GM13977 (cell line): Measurements from ENCODE around the gene SPRED2.
A peak's percentile ranks its signal among the peaks of the same experiment; 100 is the strongest.

Experiments used
- DNase-seq: peaks from one replicate; pipeline ENCODE4 v3.0.0; 2012; ENCODE audit warnings: low spot score
- in situ Hi-C: fragments of 300-500 bp; cut with MboI; formaldehyde crosslinking; loops from one replicate; pipeline ENCODE4 v1.12.0; 2022; ENCODE audit warnings: low sequenced_read_pairs, low pct_unique_long_range_greater_than_20kb, mixed read lengths, inconsistent platforms; ENCODE audit not compliant: unreplicated experiment
- TF ChIP-seq, protein P1 (sequence below): IDR thresholded peaks from 2 replicates; pipeline ENCODE4 v1.5.1; 2012; ENCODE audit warnings: mild to moderate bottlenecking, control low read depth; ENCODE audit not compliant: insufficient read depth; ENCODE audit errors: extremely low read depth, missing control alignments

SPRED2 gene

DNA sequence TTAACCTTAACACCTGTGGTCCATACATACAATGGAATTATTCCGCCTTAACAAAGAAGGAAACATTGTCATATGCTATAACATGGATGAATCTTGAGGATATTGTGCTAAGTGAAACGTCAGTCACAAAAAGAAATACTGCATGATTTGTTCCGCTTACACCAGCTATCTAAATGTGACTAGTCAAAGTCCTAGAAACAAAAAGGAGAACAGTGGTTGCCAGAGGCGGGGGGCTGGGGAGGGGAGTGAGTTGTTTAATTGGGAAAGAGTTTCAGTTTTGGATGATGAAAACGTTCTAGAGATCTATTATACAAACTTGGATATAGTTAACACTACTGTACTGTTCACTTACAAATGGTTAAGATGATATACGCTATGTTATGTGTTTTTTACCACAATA lies 72.0 kb downstream of the SPRED2 start:
- no peak for DNase-seq
- TF ChIP-seq, protein P1, sequence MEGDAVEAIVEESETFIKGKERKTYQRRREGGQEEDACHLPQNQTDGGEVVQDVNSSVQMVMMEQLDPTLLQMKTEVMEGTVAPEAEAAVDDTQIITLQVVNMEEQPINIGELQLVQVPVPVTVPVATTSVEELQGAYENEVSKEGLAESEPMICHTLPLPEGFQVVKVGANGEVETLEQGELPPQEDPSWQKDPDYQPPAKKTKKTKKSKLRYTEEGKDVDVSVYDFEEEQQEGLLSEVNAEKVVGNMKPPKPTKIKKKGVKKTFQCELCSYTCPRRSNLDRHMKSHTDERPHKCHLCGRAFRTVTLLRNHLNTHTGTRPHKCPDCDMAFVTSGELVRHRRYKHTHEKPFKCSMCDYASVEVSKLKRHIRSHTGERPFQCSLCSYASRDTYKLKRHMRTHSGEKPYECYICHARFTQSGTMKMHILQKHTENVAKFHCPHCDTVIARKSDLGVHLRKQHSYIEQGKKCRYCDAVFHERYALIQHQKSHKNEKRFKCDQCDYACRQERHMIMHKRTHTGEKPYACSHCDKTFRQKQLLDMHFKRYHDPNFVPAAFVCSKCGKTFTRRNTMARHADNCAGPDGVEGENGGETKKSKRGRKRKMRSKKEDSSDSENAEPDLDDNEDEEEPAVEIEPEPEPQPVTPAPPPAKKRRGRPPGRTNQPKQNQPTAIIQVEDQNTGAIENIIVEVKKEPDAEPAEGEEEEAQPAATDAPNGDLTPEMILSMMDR, result no peak
- in situ Hi-C loops, result no loop called here

DNA sequence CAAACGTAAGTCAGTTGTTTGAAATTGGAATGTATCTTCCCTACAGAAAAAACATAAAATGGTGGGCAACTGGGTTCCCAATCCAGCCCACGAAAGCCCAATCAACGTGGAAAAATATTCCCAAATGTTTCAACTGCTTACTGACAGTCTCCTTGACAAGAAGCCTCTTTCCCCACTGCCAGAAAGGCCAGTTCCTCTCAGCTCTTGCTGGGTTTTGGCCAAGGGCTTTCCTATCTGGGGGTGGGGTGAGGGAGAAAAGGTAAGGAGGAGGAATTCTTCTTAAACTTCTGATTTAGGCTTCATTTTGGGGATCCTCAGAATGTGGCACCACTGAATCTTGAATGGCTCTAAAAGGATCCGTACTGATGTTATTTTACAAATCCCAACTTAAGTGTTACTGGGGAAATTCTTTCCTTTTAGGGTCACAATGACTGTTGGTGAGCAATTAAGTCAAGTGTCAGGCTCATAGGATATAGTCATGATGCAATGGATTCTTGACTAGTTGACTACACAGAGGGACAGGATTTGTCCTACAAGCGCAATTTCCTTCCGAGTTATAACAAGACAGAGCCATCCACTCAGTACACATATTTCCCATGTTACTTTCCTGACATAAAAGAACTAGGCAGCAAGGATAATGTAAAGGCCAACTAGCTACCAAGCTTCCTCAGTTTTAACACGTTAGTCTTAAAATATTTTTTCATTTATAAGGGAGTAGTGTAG lies 73.6 kb downstream of the SPRED2 start:
- no peak for DNase-seq

DNA sequence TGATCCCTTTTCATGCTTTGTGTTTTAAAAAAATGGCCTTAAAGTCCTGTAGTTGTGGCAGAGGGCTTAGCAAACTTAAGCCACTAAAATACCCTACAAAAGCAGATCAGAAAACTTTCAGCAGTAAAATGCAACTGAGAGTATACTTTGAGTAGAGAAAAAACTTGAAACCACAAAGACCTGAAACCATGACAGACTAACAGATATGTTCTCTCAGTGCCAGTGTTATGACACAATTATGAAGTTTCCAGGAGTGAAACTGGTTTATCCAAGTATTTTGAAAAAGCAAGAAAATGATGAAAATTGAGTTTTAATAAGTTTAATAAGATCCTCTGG lies 74.5 kb downstream of the SPRED2 start:
- peak; percentile 59 for DNase-seq
- in situ Hi-C loops, result no loop called here
- TF ChIP-seq, protein P1, result no peak

More for the DNA sequence above, 73.6 kb downstream of the SPRED2 start:
- in situ Hi-C loops, result no loop called here
- TF ChIP-seq, protein P1, result no peak

DNA sequence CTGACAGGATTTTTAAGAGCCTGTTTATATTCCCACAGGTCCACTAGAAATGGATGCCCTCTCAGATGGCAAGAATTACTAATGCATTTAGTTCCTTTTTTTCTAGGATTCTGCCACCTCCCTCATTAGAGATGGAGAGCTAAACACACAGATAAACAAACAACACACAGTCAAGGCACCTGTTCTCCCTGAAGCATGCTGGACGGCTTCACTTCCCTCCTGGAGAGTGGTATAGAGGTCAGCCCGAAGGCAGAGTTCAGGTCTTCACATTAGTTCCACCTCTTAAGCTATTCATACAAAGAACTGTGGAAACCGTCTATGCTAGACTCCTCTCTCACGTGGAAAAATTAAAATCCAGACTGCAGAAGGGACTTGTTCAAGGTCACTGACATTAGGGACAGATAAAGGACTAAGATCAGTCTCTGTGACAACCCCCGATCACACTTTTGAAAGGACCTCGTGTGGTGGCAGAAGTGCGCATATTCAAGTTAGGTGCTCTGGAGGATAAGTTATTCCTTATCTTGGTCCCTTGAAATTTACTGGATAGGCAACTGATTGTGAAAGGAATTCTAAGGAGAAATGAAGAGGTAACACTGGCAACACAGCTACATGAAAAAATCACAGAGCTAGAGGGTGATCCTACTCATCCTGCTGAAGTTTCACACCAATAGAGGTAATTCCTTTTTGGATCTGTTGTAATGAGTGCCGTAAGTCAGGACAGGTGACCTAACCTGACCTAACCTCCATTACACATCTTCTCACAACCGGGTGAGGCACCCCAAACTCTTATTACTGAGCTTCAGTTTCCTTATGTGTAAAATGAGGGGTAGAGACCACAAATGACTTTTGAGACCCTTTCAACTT lies 75.1 kb downstream of the SPRED2 start:
- in situ Hi-C loops, result no loop called here
- DNase-seq, result peak; percentile 39
- TF ChIP-seq, protein P1, result no peak

DNA sequence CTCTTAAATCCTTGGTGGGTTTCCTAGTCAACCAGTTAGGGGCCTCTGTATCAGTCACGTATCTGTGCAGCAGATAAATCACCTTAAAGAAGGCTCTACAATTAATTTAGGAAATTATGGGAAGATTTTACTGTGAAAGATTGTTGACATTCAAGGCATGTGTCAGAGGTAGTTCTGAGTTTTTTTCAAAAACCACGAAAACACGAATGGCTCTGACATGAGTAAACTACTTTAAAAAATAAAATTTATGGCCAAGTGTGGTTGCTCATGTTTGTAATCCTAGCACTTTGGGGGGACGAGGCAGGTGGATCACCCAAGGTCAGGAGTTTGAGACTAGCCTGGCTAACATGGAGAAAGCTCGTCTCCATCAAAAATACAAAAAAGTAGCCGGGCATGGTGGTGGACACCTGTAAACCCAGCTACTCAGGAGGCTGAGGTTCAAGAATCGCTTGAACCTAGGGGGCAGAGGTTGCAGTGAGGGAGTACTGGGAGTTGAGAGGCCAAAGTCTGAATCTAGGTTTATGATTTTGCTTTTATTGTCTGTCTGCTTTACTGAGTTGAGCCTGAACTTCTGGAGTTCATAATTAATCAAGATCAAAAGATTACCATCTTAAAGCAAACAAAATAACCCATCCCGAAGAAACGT lies 77.1 kb downstream of the SPRED2 start:
- no peak for DNase-seq
- in situ Hi-C loops, result no loop called here
- TF ChIP-seq, protein P1, result no peak

DNA sequence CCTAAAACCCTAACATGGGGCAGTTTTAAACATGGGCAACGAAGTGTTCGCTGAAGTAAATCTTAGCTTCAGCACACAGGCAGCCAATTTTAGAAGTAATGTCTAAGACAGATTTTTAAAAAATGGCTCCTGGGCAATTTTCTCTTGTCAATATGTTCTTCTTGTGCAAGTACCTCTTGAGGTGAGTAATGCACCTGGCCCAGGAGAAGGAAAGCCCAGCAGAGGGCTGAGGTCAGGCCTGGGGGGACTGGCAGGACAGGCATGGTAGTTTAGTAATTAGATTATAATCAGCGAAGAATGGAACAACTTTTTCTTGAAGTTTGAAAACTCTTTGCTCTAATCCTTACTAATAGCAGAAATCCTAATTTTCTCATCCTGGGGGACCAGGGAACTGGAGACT lies 77.6 kb downstream of the SPRED2 start:
- TF ChIP-seq, protein P1, result no peak
- in situ Hi-C loops, result no loop called here
- no peak for DNase-seq
